Stimulated activated CD8-positive, alpha-beta memory T cell treated with anti-CD3 and anti-CD28 coated beads, Interleukin-4, amount 100 ng/mL, for 48 hours (primary cell): ENCODE results near the gene SPDYA.

ENCODE experiments used
- DNase-seq: peaks from one replicate; pipeline ENCODE4 v3.0.0-alpha.2; 2020

SPDYA gene

DNA sequence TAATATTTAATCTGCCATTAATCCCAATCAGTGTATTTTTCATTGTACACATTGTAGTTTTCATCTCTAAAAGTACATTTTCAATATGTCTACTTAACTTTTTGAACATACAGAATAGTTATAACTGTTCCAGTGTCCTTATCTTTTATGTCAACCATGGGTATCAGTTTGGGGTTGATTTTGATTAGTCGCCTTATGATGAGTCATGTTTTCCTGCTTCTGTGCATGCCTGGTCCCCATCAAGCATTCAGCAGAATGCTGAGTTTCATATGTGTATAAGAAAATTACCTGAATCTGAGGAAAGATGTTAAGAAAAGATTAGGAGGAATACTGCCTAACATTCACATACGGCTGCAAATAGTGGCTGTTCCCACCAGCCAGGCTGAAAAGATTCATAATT is 17.7 kb downstream of the SPDYA start:
- no peak for DNase-seq

- no peak for DNase-seq
These were observed 23.3 kb downstream of the SPDYA start for GRCh38 chr2:28833740-28834470.

GRCh38 chr2:28835781-28836180 is 25.1 kb downstream of the SPDYA start:
- no peak for DNase-seq

DNA sequence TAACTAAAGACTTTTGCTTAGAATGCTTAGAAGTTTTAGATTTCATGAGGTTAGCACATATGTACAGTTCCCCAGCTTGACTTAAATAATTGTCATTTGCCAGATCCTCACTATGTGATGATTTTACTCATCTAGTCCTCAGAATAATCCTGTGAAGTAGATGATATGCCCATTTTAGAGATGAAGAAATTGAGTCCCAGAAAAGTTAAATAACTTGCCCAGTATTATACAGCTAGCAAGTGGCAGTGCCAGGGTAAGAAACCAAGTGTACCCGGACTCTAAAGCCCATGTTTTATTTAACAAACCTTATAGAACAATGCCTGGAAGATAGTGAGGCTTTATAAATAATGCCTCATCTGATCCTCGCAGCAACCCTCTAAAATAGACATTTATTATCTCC is 28.3 kb downstream of the SPDYA start:
- no peak for DNase-seq

DNA sequence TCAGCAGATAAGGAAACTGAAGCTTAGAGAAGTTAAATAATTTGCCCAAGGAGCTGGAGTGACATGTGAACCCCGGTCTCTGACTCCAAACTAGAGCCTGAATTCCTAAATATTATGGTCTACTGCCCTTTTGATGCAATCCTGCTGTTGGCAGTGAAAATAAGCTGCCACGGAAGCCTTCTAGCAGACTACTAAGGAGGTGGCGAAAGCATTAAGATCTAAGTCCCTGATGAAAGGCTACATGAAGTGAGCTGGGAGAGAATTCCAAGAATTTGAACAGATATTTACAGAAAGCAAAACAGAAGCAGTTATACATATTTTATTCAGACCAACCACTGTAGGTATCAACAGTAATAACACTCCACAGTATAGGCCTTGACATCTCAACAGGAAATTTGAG is 31.4 kb downstream of the SPDYA start:
- no peak for DNase-seq

DNA sequence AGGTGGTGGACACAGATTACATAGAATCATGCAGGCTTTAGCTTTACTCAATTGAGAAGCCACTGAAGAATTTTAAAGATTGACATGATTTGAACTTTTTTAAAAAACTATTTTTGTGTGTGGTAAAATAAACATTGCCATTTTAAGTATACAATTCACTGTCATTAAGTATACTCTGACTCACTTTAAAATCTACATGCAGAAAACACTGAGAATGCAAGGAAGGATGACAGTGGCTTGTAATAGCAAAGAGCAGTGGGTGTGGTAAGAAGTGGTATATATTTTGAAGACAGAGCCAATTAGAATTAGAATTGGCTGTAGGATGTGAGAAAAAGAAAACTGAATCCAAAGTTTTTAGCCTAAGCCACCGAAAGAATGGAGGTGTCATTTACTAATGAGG is 44.6 kb downstream of the SPDYA start:
- no peak for DNase-seq

DNA sequence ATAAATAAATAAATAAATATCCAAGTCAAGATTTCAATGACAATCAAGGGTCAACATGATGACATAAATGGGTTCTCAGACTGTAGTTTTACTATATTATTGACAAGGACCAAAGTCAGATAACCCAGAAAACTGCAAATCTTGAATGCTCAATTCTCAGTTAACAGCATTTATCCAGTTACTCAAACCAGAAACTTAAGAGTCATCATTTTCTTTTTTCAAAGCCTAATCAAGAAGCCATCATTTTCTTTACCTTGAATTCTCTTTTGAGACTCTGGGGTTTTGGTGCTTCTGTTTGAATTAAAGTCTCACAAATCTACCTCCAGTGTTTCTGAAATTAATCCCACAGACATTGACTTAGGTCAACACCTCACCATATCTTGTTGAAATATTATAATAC is 45.3 kb downstream of the SPDYA start:
- no peak for DNase-seq

- DNase-seq = no peak
These were observed 58.0 kb downstream of the SPDYA start for GRCh38 chr2:28868611-28869010.

GRCh38 chr2:28869494-28870145 is 59.0 kb downstream of the SPDYA start:
- no peak for DNase-seq

GRCh38 chr2:28870146-28870891 is 59.7 kb downstream of the SPDYA start, which contains the start of gene TRMT61B:
Gene TRMT61B (minus strand): TSS chr2:28870309. CDS start chr2:28870277, 32 bp downstream.
- DNase-seq = peak; percentile 99

- DNase-seq = no peak
These were observed 61.0 kb downstream of the SPDYA start for GRCh38 chr2:28871620-28872019.

GRCh38 chr2:28880193-28880592 is 69.6 kb downstream of the SPDYA start:
- no peak for DNase-seq

DNA sequence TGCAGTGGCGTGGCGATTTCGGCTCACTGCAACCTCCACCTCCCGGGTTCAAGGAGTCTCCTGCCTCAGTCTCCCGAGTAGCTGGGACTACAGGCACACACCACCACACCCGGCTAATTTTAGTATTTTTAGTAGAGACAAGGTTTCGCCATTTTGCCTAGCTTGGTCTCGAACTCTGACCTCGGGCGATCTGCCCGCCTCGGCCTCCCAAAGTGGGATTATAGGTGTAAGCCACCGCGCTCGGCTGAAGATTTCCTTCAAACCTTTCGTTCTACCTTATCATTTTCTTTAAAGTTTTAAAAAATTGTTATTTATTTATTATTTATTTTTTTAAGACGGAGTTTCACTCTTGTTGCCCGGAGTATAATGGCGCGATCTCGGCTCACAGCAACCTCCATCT is 82.9 kb downstream of the SPDYA start:
- DNase-seq = no peak

DNA sequence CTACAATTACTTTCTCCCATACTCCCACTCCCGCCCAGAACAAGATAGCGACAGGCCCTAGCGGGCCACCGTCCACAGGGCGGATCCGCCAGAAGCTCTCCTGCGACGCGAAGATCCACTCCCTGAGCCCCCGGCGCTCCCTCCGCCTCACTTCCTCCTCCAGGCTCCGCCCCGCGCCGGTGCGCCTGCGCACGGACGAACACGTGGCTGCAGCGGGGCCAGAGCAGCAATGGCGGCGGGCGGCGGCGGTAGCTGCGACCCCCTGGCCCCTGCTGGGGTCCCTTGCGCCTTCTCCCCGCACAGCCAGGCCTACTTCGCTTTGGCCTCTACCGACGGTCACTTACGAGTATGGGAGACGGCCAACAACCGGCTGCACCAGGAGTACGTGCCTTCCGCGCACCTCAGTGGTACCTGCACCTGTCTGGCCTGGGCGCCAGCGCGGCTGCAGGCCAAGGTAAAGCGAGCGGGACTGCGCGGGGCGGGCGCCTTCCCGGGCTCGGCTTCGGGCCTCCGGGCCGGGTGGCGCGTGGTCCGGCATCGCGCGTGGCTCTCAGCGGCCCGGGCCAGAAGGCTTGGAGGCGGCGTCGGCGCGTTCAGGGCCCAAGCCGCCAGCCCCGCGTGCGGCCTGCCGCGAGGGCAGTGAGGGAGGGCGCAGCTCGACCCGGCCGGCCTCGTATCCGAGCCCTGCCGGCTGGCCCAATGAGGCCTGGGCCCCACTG is 84.0 kb downstream of the SPDYA start, which contains the start of gene WDR43:
TSS of gene WDR43 (plus strand) at position 198 of the 719 bp plus-strand sequence. CDS start at position 230, 32 bp downstream.
- peak; percentile 97 for DNase-seq

DNA sequence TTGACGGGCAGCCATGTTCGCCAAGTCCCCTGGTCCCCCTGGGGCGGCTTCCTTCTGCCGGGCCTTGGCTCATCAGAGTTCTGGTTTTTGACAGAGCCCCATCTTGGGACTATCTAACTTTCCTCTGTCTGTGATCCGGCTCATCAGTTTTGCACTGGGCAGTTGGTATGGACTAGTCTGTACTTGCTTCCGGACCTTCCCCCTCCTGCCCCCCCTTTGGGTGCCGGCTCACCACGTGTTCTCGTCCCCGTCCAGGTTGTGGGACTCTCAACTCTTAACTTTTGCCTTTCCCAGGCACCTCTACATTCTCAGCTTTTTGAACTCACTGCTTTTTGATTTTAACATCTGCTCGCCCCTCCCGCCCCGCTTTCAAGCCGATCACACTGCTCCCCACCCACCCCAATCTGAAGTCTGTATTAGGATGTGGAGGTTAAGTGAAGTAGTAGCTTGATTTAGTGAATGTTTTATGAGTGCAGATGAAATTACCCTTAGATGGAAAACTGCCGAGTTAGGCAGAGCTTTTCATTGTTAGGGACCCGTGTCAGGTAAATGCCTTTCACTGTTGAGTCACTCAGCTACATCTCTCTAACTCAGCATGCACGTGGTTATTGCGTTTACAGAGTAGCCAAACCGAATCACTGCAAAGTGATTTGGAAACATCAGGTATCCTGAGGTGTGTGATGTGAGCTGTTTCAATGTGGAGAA is 84.7 kb downstream of the SPDYA start:
- DNase-seq = peak; percentile 63

DNA sequence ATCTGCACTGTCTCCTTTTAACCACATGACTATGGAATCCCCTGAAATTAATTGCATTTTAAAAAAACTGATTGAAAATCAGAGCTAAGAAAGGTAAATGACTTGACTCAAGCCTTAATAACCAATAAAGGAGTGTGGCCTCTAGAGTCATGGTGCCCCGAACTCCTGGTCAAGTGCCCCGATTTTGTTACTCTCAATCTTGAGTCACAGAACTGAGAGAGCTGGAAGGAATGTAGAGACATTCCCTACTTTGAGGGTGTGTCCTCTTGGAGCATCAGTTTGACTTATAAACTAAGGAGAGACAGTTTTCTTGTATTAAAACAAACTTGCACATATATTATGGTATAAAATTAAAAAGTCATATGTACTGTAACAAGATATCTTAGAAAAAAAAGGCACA is 86.3 kb downstream of the SPDYA start:
- no peak for DNase-seq

- DNase-seq = no peak
These were observed 87.4 kb downstream of the SPDYA start for GRCh38 chr2:28898048-28898447.
